ENCODE results near the gene SEC23A.

- no peak for TF ChIP-seq CTCF (conservative IDR thresholded peaks at IDR 0.05; ENCODE audit: low read length)
- TF ChIP-seq EZH2phosphoT487 (IDR thresholded peaks at IDR 0.05; ENCODE audit: borderline replicate concordance) = no peak
Observed at GRCh38 chr14:39033371-39033770, 69.7 kb downstream of the SEC23A start.
